Cardiac fibroblast (primary cell): ENCODE measurements around the gene BTLA.
"Not testable (repeated sequence)": the region's sequence is repeated elsewhere in the genome, so short reads cannot be mapped to it uniquely, and the experiment has no call there.

Experiments used
- DNase-seq, 2 donors: peaks; one replicate each; pipeline versions ENCODE4 v3.0.0 to v3.0.0-alpha.2; 2010; ENCODE audit warnings: low read depth in 2 of 2
- H3K4me3 ChIP-seq, 2 donors: replicated peaks in 1 of 2; 1 replicate in 1 of 2; 2 replicates in 1 of 2; pipeline ENCODE4 v1.5.1; 2011; ENCODE audit warnings: low read depth in 2 of 2, low read length in 2 of 2, mild to moderate bottlenecking in 2 of 2, moderate library complexity in 1 of 2
- TF ChIP-seq, protein P1 (sequence below): IDR thresholded peaks from one replicate; pipeline ENCODE4 v1.5.1; 2011; ENCODE audit warnings: low read depth, mild to moderate bottlenecking, low read length, inconsistent platforms

Gene BTLA

DNA sequence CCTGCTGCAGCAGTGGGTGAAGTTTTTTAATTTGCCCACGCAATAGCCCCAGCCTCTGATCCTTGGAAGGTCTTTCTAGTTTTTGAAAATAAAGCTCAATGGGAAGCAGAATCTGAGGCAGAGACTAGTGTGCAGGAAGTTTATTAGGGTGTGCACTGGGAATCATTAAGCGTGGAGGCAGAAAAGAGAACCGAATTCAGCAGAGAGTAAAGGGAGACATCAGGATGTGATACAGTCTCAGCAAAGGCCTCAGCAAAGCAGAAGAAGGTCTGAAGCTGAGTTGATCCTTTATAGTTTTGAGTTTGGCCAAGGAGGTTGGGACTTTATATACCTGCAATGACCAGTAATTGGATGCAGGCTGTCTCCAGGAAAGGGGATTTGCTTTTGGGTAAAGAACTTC lies 4.9 kb upstream of the BTLA start:
- TF ChIP-seq, protein P1, sequence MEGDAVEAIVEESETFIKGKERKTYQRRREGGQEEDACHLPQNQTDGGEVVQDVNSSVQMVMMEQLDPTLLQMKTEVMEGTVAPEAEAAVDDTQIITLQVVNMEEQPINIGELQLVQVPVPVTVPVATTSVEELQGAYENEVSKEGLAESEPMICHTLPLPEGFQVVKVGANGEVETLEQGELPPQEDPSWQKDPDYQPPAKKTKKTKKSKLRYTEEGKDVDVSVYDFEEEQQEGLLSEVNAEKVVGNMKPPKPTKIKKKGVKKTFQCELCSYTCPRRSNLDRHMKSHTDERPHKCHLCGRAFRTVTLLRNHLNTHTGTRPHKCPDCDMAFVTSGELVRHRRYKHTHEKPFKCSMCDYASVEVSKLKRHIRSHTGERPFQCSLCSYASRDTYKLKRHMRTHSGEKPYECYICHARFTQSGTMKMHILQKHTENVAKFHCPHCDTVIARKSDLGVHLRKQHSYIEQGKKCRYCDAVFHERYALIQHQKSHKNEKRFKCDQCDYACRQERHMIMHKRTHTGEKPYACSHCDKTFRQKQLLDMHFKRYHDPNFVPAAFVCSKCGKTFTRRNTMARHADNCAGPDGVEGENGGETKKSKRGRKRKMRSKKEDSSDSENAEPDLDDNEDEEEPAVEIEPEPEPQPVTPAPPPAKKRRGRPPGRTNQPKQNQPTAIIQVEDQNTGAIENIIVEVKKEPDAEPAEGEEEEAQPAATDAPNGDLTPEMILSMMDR, result no peak
- DNase-seq, result no peak
- H3K4me3 ChIP-seq, result no peak overlapping the region

DNA sequence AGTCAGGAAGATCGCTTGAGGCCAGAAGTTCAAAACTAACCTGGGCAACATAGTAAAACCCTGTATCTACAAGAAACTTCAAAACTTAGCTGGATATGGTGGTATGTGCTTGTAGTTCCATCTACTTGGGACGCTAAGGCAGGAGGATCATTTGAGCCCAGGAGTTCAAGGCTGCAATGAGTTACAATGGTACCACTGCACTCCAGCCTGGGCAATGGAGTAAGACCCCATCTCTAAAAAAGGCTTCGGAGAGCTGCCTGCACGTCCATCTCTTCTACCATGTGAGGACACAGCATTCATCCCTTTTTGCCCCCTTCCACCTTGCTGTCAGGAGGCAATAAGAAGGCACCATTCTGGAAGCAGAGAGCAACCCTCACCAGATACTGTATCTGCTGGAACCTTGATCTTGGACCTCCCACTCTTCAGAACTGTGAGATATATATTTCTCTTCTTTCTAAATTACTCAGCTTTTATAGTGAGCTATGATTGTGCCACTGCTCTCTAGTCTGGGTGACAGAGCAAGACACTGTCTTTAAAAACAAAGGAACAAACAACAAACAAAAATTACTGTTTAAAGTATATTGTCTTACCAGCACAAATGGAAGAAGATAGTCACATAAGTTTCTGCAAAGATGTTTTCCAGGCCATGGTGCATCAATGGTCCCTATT lies 4.2 kb upstream of the BTLA start:
- TF ChIP-seq, protein P1, result no peak
- DNase-seq, result no peak
- H3K4me3 ChIP-seq, result no peak overlapping the region

DNA sequence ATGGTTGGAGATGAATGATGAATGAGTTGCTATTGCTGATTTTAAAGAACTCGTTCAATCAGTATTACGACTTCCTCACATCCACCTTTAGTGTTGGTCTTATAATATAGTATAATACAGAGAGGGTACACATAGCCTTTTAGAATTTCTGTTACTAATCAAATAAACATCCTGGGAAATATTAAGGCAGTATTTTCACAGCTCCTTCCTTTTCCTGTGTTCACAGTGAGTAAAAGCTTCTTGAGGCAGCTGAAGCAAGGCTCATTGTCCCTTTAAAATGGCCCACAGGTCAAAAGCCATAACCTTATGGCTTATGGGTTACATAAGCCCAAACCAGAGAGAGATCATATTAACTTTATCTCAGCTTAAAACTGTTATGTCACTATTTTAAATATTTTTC lies 1.3 kb upstream of the BTLA start:
- no peak for DNase-seq
- TF ChIP-seq, protein P1, result no peak
- H3K4me3 ChIP-seq, result no peak overlapping the region

DNA sequence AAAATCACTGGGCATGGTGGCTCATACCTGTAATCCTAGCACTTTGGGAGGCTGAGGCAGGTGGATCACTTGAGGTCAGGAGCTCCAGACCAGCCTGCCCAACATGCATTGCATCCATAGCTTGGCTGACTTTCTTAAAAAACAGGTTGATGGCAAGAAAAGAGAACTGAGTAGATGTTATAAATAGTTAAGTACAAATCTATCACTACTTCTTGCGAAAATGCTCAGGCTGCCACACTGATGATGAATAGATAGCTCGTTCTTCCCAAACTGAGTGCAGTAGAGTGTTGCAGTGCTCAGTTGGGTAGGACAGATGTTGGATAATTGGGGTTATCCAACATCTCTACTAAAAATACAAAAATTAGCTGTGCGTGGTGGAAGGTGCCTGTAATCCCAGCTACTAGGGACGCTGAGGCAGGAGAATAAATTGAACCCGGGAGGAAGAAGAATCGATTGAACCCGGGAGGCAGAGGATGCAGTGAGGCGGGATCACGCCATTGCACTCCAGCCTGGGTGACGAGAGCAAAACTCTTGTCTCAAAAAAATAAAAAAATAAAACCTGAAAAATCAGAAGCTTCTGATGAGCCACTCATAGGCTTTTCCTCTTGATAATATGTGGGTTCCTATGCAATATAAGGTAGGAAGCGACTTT lies 1.2 kb downstream of the BTLA start:
- TF ChIP-seq, protein P1, result no peak
- DNase-seq, result no peak
- H3K4me3 ChIP-seq, result no peak overlapping the region

DNA sequence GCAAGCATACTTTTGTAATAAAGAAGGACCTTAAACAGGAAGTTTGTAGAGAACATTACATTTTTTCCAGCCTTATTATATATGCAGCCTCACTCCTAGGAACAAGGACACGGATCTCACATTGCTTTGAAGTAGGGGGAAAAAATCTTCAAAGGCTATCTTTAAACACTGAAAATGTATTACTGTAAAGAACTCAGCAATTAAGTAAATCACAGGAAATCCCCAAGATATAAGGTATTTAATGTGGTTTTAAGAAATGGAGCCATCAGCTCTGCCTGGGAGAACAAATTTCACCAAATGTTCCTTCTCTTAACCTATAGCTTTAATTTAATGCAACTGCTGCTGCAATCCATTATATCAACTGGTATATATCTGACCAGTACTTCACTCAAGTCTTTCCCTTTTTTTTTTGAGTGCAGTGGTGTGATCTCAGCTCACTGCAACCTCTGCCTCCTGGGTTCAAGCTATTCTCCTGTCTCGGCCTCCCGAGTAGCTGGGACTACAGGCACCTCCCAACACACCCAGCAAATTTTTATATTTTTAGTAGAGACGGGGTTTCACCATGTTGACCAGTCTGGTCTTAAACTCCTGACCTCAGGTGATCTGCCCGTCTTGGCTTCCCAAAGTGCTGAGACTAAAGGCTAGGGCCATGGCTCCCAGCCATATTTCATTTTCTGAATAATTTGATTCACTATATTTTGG lies 2.8 kb downstream of the BTLA start:
- H3K4me3 ChIP-seq, result no peak overlapping the region
- TF ChIP-seq, protein P1, result no peak
- DNase-seq, result no peak

DNA sequence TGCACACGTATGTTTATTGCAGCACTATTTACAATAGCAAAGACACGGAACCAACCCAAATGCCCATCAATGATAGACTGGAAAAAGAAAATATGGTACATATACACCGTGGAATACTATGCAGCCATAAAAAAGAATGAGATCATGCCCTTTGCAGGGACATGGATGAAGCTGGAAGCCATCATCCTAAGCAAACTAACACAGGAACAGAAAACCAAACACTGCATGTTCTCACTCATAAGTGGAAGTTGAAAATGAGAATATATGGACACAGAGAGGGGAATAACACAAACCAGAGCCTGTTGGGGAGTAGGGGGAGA lies 4.9 kb downstream of the BTLA start:
- not testable (repeated sequence) for DNase-seq, H3K4me3 ChIP-seq

DNA sequence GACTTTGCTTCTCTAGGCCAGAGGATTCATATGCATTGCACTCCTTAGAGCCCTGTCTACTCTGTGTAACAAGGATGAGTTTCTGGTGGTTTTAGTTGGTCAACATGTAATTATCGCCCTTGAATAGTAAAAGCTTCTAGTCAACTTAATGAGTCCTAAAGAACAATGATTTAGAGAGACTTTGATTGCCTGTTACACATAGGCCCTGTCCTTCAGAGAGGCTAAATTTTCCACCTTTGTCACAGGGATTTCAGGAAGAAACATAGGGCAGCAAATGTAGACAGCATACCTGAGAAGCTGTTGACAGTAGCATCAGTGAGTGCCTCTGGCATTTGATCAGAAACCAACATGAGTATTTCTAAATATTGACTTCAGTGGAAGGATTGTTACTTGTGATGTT lies 7.1 kb downstream of the BTLA start:
- no peak for DNase-seq
- no peak overlapping the region for H3K4me3 ChIP-seq

More for the DNA sequence above, 7.1 kb downstream of the BTLA start:
- TF ChIP-seq, protein P1, result no peak
